Spinal cord (tissue), 10 donors: ENCODE data around the gene FAM180A. TPM values are rescaled to one million over a fixed set of nuclear protein-coding genes. Genes with fewer than 3 reads are reported as not detected.

Source experiments
- DNase-seq, 6 donors: peaks; one replicate each; pipeline versions ENCODE4 v3.0.0 to v3.0.0-alpha.2; 2013 to 2015; ENCODE audit warnings: low spot score in 6 of 6, low read depth in 4 of 6
- H3K27ac ChIP-seq: one replicate; pipeline ENCODE4 v1.5.1; 2013; ENCODE audit warnings: low read depth, low read length, control low read depth
- H3K27me3 ChIP-seq: one replicate; pipeline ENCODE4 v1.6.1; 2013; ENCODE audit warnings: low read length; ENCODE audit not compliant: control insufficient read depth, insufficient read depth
- H3K36me3 ChIP-seq: one replicate; pipeline ENCODE4 v1.6.1; 2013; ENCODE audit warnings: low read length; ENCODE audit not compliant: control insufficient read depth, insufficient read depth
- H3K4me1 ChIP-seq: one replicate; pipeline ENCODE4 v1.6.1; 2013; ENCODE audit warnings: low read length; ENCODE audit not compliant: control insufficient read depth, insufficient read depth
- H3K4me3 ChIP-seq: one replicate; pipeline ENCODE4 v1.5.1; 2013; ENCODE audit warnings: low read depth, low read length, control low read depth
- H3K9me3 ChIP-seq: one replicate; pipeline ENCODE4 v1.6.1; 2013; ENCODE audit warnings: low read length; ENCODE audit not compliant: control insufficient read depth, insufficient read depth
- WGBS: methylation state at CpG from one replicate; pipeline ENCODE4 v1.1.5; 2013; ENCODE audit warnings: missing lambda C conversion rate; ENCODE audit not compliant: insufficient coverage; 5-methylcytosine and 5-hydroxymethylcytosine counted together
- polyA plus RNA-seq, 2 donors: library from polyadenylated mRNA; unstranded; fragments of 120-200 nt; gene quantifications; one replicate each; pipeline ENCODE4 v1.2.1, GENCODE V29; 2013; ENCODE audit not compliant: insufficient read length in 2 of 2
- total RNA-seq, 2 donors: library from RNA; depleted of rRNA in 1 of 2; stranded (reverse); fragments of 120-200 nt in 1 of 2; fragments of >200 nt in 1 of 2; gene quantifications; one replicate each; pipeline versions ENCODE4 v1.2.3 to v1.2.4, GENCODE V29; 2013 to 2014
- donor health status: healthy.

The FAM180A gene
- total and polyA plus RNA-seq, 4 donors: 0.21 to 0.99 (median 0.41) TPM

- peaks cover 6% of the 10 kb centered on the region for H3K36me3 ChIP-seq
- no peak overlapping the region for H3K4me3 ChIP-seq
- H3K4me1 ChIP-seq: peaks cover 17% of the 10 kb centered on the region
- 26% methylated on average over 5 of the region's 11 CpGs for WGBS
- no peaks in the 10 kb centered on the region for H3K9me3 ChIP-seq
- H3K27ac ChIP-seq: no peak overlapping the region
- no peak for DNase-seq
- peaks cover 2% of the 10 kb centered on the region for H3K27me3 ChIP-seq
Observed at GRCh38 chr7:135710417-135711138, 38.0 kb downstream of the FAM180A start.

DNA sequence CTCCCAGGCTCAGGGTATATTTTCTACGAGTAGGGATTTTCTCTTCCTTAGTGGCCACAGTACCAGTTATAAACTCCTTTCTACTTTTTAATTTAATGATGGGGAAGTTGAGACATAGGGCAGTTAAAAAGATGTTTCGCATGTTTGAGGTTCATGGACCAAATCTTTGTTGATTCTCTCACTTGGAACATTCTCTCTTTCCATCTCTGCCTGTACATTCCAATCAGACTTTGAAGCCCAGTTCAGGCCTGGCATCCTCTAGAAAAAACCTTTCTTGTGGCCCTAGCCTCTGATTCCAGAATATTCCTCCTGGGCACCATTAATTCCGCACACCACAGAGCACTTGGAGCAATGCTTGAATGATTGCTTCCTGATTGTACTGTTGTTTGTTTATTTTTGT lies 39.1 kb downstream of the FAM180A start:
- Histone ChIP-seq H3K4me1 (peaks cover 13% of the 10 kb centered on the region), H3K9me3 (no peaks in the 10 kb centered on the region), H3K27me3 (peaks cover 2% of the 10 kb centered on the region), H3K4me3 (no peak overlapping the region), H3K27ac (no peak overlapping the region), H3K36me3 (peaks cover 3% of the 10 kb centered on the region)
- no peak for DNase-seq
- no CpG with 5 or more reads among the region's 3 CpGs for WGBS

GRCh38 chr7:135708041-135708440 lies 40.6 kb downstream of the FAM180A start:
- Histone ChIP-seq H3K9me3 (no peaks in the 10 kb centered on the region), H3K27me3 (no peaks in the 10 kb centered on the region), H3K36me3 (peaks cover 3% of the 10 kb centered on the region), H3K4me1 (peaks cover 4% of the 10 kb centered on the region), H3K4me3 (no peak overlapping the region), H3K27ac (no peak overlapping the region)
- 87% methylated on average over 10 of the region's 14 CpGs for WGBS
- DNase-seq: no peak

DNA sequence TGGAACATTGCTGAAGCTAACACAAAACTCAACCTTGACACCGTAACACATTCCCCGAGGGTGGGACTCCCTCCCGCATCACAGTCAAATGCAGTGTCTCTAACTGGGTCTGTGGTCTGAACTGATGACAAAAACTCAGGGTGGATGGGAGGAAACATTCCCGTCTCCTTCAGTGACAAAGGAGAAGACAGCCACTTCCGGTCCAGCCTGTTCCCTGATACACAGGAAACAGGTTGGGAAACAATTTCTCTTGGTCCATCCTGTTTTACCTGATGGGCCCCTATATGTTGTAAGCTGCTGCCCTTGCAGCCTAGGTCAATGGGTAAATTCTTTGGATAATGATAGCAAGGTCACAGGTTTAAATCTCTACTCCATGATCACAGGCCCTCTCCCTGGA lies 41.0 kb downstream of the FAM180A start:
- Histone ChIP-seq H3K36me3 (peaks cover 3% of the 10 kb centered on the region), H3K4me1 (no peaks in the 10 kb centered on the region), H3K9me3 (no peaks in the 10 kb centered on the region), H3K27me3 (no peaks in the 10 kb centered on the region), H3K4me3 (no peak overlapping the region), H3K27ac (no peak overlapping the region)
- DNase-seq: no peak
- 96% methylated on average over 4 of the region's 5 CpGs for WGBS

DNA sequence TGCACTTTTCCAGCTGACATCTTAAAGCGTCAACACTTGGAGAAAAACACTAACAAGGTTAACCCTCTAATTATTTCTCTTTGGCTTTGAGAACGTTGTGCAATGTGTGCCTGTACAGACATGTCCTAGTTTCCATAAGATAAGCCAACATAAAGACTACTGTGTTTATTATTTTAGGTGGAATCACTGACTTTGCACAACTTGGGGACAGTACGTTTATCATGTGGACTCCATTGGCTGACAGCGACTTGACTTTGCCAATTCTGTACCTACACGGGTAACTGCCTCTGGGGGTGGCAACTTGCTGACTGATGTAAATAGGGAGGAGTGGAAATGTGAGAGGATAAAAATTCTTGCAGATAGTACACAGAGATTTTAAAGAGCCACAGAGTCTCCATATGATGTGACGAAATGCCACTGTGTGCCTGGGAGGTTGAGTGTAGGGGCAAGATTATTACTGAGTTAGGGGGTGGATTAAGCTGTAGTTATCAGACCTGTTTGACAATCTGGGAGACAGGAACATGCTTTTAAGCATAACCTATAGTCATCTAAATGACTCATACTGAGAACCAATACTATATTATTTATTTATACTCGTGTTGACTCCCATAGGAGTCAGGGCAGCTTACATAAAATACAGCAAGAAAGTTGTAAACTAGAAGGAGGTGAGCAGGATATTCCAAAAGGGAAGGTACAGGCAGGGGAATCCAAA lies 41.6 kb downstream of the FAM180A start:
- H3K27me3 ChIP-seq: no peaks in the 10 kb centered on the region
- no peak overlapping the region for H3K4me3 ChIP-seq
- H3K27ac ChIP-seq: no peak overlapping the region
- no peak for DNase-seq
- H3K4me1 ChIP-seq: no peaks in the 10 kb centered on the region
- 81% methylated on average over 5 of the region's 7 CpGs for WGBS
- peaks cover 3% of the 10 kb centered on the region for H3K36me3 ChIP-seq
- no peaks in the 10 kb centered on the region for H3K9me3 ChIP-seq

- WGBS: 85% methylated on average over 17 of the region's 20 CpGs
- H3K9me3 ChIP-seq: no peaks in the 10 kb centered on the region
- no peaks in the 10 kb centered on the region for H3K27me3 ChIP-seq
- H3K4me3 ChIP-seq: no peak overlapping the region
- H3K27ac ChIP-seq: no peak overlapping the region
- H3K36me3 ChIP-seq: peaks cover 3% of the 10 kb centered on the region
- no peak for DNase-seq
- no peaks in the 10 kb centered on the region for H3K4me1 ChIP-seq
Observed at GRCh38 chr7:135706038-135706742, 42.4 kb downstream of the FAM180A start.

DNA sequence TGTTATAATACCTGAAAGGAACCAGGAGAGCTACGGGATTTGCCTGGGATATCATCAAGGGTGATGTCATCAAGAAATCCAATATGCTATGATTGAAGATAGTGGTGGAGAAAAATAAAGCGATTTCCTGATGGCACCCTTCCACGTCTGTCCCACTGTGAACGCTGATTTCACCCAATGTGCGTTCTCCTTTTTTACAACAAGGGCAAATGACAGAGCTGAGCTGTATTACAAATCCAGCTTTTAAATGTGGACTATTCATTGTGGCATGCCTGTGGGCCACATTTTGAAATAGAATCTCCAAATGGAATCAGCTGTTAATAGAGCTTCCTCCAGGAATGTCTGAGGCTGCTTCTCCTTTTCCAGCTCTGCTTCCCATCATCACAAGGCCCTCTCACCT lies 43.9 kb downstream of the FAM180A start:
- Histone ChIP-seq H3K27ac (no peak overlapping the region), H3K9me3 (no peaks in the 10 kb centered on the region), H3K4me3 (no peak overlapping the region), H3K27me3 (no peaks in the 10 kb centered on the region), H3K36me3 (peaks cover 3% of the 10 kb centered on the region), H3K4me1 (no peaks in the 10 kb centered on the region)
- 71% methylated on average over 5 of the region's 5 CpGs for WGBS
- DNase-seq: no peak

- DNase-seq: no peak
- Histone ChIP-seq H3K27ac (no peak overlapping the region), H3K36me3 (peaks cover 3% of the 10 kb centered on the region), H3K9me3 (no peaks in the 10 kb centered on the region), H3K4me1 (no peaks in the 10 kb centered on the region), H3K4me3 (no peak overlapping the region), H3K27me3 (no peaks in the 10 kb centered on the region)
- 61% methylated on average over 2 of the region's 2 CpGs for WGBS
Observed at GRCh38 chr7:135704074-135704473, 44.5 kb downstream of the FAM180A start.

- 39% methylated on average over 8 of the region's 8 CpGs for WGBS
- DNase-seq: no peak
- peaks cover 3% of the 10 kb centered on the region for H3K36me3 ChIP-seq
- no peaks in the 10 kb centered on the region for H3K27me3 ChIP-seq
- H3K4me1 ChIP-seq: peaks cover 8% of the 10 kb centered on the region
- H3K9me3 ChIP-seq: no peaks in the 10 kb centered on the region
- no peak overlapping the region for H3K4me3 ChIP-seq
- no peak overlapping the region for H3K27ac ChIP-seq
Observed at GRCh38 chr7:135697276-135698049, 51.1 kb downstream of the FAM180A start.
